Esophagus muscularis mucosa (tissue), 4 donors: ENCODE data around the gene OXCT1.

ENCODE experiments used
- CTCF ChIP-seq, 3 experiments: fragments of 200-600 bp in 2 of 3; fragments of 450-650 bp in 1 of 3; sonication (generic) in 2 of 3; IDR thresholded peaks; one replicate each; pipeline ENCODE4 v1.5.1; 2017 to 2019; ENCODE audit warnings: antibody characterized with exemption in 3 of 3, mild to moderate bottlenecking in 2 of 3, moderate library complexity in 1 of 3
- EP300 ChIP-seq: sonication (generic); formaldehyde crosslinking; IDR thresholded peaks from one replicate; pipeline ENCODE4 v1.6.1; 2017; ENCODE audit warnings: antibody characterized with exemption
- POLR2A ChIP-seq: fragments of 450-650 bp; IDR thresholded peaks from one replicate; pipeline ENCODE4 v1.6.1; 2017; ENCODE audit warnings: antibody characterized with exemption, moderate library complexity, mild to moderate bottlenecking, low read depth

DNA sequence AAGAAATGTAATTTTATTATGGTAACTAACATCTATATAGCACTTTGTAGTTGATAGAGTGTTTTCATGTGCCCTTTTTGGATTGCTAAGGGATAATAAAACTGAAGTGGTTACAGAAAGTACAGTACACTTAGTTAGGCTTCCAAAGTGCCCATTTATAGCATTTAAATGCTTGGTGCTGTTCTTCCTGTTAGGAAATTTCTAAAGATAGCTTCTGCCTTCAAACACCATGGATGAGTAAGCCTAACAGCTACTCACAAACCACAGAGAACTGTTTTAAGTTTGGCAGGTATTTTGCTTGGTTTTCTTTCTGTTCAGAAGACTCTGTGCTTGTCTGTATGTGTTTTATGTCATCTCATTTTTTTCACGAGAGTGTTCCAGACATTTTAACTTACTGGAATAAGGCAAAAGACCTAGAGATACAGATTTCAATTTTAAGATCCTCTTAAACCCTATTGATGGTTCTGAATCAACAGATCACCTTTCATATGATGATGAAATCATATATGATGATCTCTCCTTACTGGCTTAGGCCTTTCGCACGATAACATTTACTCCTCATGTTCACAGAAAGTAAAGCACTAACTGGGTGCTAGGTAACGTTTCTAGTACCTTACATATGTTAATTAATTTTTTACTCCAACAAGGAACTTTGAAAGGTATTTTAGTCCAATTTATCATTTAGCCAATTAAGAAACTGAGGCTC is 38.3 kb upstream of the OXCT1 start:
- TF ChIP-seq CTCF (IDR thresholded peaks at IDR 0.05) (no peak), POLR2A (no peak), EP300 (no peak)
